GM23338 (cell line): ENCODE results near the gene WNT6.

Experiments
- CREB1 ChIP-seq: fragments of 250-450 bp; sonication (Bioruptor Pico); IDR thresholded peaks from 2 replicates; pipeline ENCODE4 v1.5.0; 2020; ENCODE audit warnings: low read depth, mild to moderate bottlenecking, moderate library complexity
- EZH2 ChIP-seq: fragments of 200-600 bp; sonication (generic); IDR thresholded peaks from one replicate; pipeline ENCODE4 v1.8.0; 2017; ENCODE audit warnings: antibody characterized with exemption, mild to moderate bottlenecking, low read depth; ENCODE audit not compliant: unreplicated experiment
- EZH2phosphoT487 ChIP-seq: fragments of 200-600 bp; sonication (generic); IDR thresholded peaks from one replicate; pipeline ENCODE4 v1.8.1; 2018; ENCODE audit warnings: antibody characterized with exemption; ENCODE audit not compliant: unreplicated experiment
- JUNB ChIP-seq: IDR thresholded peaks from one replicate; pipeline ENCODE4 v1.6.1; 2016; ENCODE audit warnings: antibody characterized with exemption; ENCODE audit not compliant: unreplicated experiment
- POLR2AphosphoS5 ChIP-seq: IDR thresholded peaks from 2 replicates; pipeline ENCODE4 v1.6.1; 2016; ENCODE audit warnings: antibody characterized with exemption, low read depth
- ZNF114 ChIP-seq: fragments of 250-450 bp; sonication (Bioruptor Pico); IDR thresholded peaks from 2 replicates; pipeline ENCODE4 v1.5.0; 2020; ENCODE audit warnings: mild to moderate bottlenecking, moderate library complexity
- TF ChIP-seq, protein P1 (sequence below), 2 experiments: fragments of 200-600 bp in 1 of 2; sonication (generic) in 1 of 2; conservative IDR thresholded peaks; 2 replicates each; pipeline versions ENCODE4 v1.5.1 to v1.6.1; 2016 to 2017; ENCODE audit warnings: antibody characterized with exemption in 2 of 2, low read depth in 2 of 2, mild to moderate bottlenecking in 2 of 2, moderate library complexity in 1 of 2
- TF ChIP-seq, protein P2 (sequence below): IDR thresholded peaks from one replicate; pipeline ENCODE4 v1.6.1; 2018; ENCODE audit warnings: antibody characterized with exemption; ENCODE audit not compliant: unreplicated experiment

DNA sequence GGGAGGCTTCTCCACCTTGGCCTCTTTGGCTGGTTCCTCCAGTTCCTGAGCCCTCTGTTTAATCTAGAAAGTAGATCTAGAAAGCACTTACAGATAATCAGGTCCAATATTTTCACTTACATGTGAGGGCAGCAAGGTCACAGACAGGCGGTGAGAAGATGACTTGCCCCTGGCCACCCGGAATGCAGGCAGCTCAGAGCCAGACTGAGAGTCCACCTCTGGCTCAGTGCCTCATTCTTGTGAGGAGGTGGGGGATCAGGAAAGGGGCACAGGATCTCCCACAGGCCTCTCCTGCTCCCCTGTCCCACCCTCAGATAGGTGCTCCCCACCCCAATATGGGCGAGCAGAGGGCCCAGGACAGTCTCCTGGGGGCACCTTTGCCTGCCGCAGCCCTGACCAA lies 5.8 kb downstream of the WNT6 start:
- TF ChIP-seq POLR2AphosphoS5 (no peak), EZH2 (no peak), EZH2phosphoT487 (no peak), CREB1 (CRISPR knock-in tag) (no peak), ZNF114 (no peak), JUNB (no peak)
- TF ChIP-seq, protein P1, sequence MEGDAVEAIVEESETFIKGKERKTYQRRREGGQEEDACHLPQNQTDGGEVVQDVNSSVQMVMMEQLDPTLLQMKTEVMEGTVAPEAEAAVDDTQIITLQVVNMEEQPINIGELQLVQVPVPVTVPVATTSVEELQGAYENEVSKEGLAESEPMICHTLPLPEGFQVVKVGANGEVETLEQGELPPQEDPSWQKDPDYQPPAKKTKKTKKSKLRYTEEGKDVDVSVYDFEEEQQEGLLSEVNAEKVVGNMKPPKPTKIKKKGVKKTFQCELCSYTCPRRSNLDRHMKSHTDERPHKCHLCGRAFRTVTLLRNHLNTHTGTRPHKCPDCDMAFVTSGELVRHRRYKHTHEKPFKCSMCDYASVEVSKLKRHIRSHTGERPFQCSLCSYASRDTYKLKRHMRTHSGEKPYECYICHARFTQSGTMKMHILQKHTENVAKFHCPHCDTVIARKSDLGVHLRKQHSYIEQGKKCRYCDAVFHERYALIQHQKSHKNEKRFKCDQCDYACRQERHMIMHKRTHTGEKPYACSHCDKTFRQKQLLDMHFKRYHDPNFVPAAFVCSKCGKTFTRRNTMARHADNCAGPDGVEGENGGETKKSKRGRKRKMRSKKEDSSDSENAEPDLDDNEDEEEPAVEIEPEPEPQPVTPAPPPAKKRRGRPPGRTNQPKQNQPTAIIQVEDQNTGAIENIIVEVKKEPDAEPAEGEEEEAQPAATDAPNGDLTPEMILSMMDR (conservative IDR thresholded peaks at IDR 0.05; ENCODE audit: low read depth in 2 of 2): no peak
- TF ChIP-seq, protein P2, sequence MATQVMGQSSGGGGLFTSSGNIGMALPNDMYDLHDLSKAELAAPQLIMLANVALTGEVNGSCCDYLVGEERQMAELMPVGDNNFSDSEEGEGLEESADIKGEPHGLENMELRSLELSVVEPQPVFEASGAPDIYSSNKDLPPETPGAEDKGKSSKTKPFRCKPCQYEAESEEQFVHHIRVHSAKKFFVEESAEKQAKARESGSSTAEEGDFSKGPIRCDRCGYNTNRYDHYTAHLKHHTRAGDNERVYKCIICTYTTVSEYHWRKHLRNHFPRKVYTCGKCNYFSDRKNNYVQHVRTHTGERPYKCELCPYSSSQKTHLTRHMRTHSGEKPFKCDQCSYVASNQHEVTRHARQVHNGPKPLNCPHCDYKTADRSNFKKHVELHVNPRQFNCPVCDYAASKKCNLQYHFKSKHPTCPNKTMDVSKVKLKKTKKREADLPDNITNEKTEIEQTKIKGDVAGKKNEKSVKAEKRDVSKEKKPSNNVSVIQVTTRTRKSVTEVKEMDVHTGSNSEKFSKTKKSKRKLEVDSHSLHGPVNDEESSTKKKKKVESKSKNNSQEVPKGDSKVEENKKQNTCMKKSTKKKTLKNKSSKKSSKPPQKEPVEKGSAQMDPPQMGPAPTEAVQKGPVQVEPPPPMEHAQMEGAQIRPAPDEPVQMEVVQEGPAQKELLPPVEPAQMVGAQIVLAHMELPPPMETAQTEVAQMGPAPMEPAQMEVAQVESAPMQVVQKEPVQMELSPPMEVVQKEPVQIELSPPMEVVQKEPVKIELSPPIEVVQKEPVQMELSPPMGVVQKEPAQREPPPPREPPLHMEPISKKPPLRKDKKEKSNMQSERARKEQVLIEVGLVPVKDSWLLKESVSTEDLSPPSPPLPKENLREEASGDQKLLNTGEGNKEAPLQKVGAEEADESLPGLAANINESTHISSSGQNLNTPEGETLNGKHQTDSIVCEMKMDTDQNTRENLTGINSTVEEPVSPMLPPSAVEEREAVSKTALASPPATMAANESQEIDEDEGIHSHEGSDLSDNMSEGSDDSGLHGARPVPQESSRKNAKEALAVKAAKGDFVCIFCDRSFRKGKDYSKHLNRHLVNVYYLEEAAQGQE: no peak
